Measurements from ENCODE around the gene ETV1. TPM values are rescaled to one million over a fixed set of nuclear protein-coding genes. Genes with fewer than 3 reads are reported as not detected.

Gene ETV1
- total RNA-seq, 3 donors from 2014 or later = 3.2 to 10.1 (median 5.6) TPM

DNA sequence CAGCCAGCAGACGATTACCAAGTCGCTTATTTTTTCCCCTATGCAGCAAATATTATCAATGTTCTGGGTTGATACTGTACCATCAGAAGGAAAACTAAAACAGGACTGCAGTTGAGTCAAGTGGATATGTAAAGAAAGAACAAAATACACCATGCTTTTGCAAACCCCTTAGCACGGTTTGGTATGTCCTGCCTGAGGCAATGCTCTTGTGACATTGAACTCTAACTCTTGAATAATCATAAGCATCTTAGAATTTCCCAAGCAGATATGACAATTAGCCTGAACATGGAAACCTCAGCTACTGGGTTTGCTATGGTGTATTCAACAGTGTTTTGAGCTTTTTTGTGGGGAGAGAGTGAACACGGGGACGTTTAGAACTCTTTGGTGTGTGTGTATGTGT is 107.4 kb downstream of the ETV1 start:
- H3K4me1 ChIP-seq = no peaks in the 10 kb centered on the region
- H3K4me3 ChIP-seq = no peak overlapping the region
- intact Hi-C loops (cut with DNase I; ENCODE audit: low total_unique reads) = no loop called here
- TF ChIP-seq, protein P1, sequence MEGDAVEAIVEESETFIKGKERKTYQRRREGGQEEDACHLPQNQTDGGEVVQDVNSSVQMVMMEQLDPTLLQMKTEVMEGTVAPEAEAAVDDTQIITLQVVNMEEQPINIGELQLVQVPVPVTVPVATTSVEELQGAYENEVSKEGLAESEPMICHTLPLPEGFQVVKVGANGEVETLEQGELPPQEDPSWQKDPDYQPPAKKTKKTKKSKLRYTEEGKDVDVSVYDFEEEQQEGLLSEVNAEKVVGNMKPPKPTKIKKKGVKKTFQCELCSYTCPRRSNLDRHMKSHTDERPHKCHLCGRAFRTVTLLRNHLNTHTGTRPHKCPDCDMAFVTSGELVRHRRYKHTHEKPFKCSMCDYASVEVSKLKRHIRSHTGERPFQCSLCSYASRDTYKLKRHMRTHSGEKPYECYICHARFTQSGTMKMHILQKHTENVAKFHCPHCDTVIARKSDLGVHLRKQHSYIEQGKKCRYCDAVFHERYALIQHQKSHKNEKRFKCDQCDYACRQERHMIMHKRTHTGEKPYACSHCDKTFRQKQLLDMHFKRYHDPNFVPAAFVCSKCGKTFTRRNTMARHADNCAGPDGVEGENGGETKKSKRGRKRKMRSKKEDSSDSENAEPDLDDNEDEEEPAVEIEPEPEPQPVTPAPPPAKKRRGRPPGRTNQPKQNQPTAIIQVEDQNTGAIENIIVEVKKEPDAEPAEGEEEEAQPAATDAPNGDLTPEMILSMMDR (IDR thresholded peaks at IDR 0.05) = no peak
- no peak for TF ChIP-seq POLR2A (IDR thresholded peaks at IDR 0.05)
- no peak for TF ChIP-seq POLR2AphosphoS5 (IDR thresholded peaks at IDR 0.05)
- H3K27ac ChIP-seq = no peak overlapping the region
- H3K36me3 ChIP-seq = no peaks in the 10 kb centered on the region
- DNase-seq (ENCODE audit: low spot score in 2 of 2) = no peak
- H3K27me3 ChIP-seq = no peaks in the 10 kb centered on the region
- no peaks in the 10 kb centered on the region for H3K9me3 ChIP-seq

DNA sequence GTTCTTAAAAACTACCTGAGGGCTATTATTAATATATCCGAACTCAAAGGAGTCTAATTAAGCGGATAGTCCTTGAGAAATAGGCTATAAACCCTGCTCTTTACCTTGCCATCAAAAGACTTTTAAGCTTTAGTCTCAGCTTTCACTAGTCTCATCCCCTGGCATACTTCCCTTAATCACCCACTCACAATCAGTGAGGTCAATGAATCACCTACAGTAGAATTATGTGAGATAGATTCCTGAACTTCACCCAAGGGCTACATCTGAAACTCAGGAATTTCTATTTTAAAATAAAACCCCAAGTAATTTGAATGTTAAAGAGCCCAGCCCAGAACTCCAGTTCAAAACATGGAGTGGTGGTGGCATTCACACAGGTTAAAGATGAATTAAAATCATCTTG is 108.7 kb downstream of the ETV1 start:
- no peaks in the 10 kb centered on the region for H3K36me3 ChIP-seq
- no peaks in the 10 kb centered on the region for H3K4me1 ChIP-seq
- intact Hi-C loops (cut with DNase I; ENCODE audit: low total_unique reads) = no loop called here
- TF ChIP-seq, protein P1 (IDR thresholded peaks at IDR 0.05) = no peak
- TF ChIP-seq POLR2A (IDR thresholded peaks at IDR 0.05) = no peak
- TF ChIP-seq POLR2AphosphoS5 (IDR thresholded peaks at IDR 0.05) = no peak
- no peak for DNase-seq (ENCODE audit: low spot score in 2 of 2)
- no peak overlapping the region for H3K4me3 ChIP-seq
- H3K9me3 ChIP-seq = no peaks in the 10 kb centered on the region
- no peaks in the 10 kb centered on the region for H3K27me3 ChIP-seq
- H3K27ac ChIP-seq = peak overlapping the region; percentile 57 to 58

DNA sequence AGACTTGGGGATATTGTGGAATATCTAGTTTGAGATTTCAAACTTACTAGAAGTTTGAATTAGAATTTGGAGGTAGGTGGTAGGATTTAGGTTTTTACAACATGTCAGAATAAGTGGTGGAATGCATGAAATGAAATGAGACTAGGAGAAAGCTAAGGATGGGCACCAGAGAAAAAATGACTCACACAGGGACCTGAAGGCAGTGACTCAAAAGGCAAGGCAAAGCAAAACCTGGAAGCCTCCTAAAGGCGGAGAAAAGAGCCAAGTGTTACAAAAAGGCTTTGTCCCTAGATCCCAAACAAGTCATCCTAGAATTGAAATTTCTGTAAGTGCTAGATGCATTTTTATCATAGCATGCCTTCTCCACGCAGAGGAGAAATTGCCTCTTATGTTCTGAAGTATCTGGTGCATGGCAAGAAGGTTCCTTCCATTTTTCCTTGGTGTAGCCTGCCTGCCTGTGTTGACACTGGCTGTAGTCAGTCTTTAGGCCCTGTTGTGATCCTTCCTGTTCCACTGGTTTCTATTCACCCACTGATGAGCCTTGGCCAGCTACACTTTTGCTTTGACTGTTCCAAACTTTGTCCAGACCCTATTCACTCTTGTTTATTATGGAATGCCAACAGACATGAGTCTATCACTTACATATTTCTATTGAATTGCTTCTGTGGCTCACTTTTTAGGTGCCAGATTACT is 109.3 kb downstream of the ETV1 start:
- no peak for TF ChIP-seq POLR2AphosphoS5 (IDR thresholded peaks at IDR 0.05)
- TF ChIP-seq POLR2A (IDR thresholded peaks at IDR 0.05) = no peak
- TF ChIP-seq, protein P1 (IDR thresholded peaks at IDR 0.05) = no peak
- no peaks in the 10 kb centered on the region for H3K27me3 ChIP-seq
- peak overlapping the region; percentile 57 to 58 for H3K27ac ChIP-seq
- no peak overlapping the region for H3K4me3 ChIP-seq
- H3K36me3 ChIP-seq = no peaks in the 10 kb centered on the region
- DNase-seq (ENCODE audit: low spot score in 2 of 2) = peak in 1 of 2 donors; percentile 25
- intact Hi-C loops (cut with DNase I; ENCODE audit: low total_unique reads) = no loop called here
- no peaks in the 10 kb centered on the region for H3K9me3 ChIP-seq
- no peaks in the 10 kb centered on the region for H3K4me1 ChIP-seq

DNA sequence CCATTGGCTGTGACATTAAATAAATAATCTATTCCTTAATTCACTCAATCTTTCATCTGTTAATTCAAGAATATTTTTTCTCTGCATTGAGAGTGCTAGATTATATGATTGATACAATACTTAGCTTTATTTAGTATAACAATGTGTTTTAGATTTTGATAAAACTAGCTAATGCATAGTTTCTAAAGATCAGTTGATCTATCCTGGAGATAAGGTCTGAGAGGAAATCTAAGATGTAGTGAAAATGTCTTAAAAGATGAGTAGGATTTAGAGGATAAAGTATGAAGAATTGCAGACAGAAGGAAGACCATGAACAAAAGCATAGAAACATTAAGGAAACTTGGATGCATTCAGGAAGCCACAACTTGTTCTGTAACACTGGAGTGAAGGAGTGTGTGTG is 110.3 kb downstream of the ETV1 start:
- no peak for TF ChIP-seq POLR2AphosphoS5 (IDR thresholded peaks at IDR 0.05)
- TF ChIP-seq POLR2A (IDR thresholded peaks at IDR 0.05) = no peak
- TF ChIP-seq, protein P1 (IDR thresholded peaks at IDR 0.05) = no peak
- H3K27me3 ChIP-seq = no peaks in the 10 kb centered on the region
- intact Hi-C loops (cut with DNase I; ENCODE audit: low total_unique reads) = no loop called here
- H3K4me1 ChIP-seq = no peaks in the 10 kb centered on the region
- no peak overlapping the region for H3K4me3 ChIP-seq
- H3K9me3 ChIP-seq = no peaks in the 10 kb centered on the region
- peak overlapping the region in 1 of 2 donors; percentile 52 for H3K27ac ChIP-seq
- DNase-seq (ENCODE audit: low spot score in 2 of 2) = no peak
- H3K36me3 ChIP-seq = no peaks in the 10 kb centered on the region

DNA sequence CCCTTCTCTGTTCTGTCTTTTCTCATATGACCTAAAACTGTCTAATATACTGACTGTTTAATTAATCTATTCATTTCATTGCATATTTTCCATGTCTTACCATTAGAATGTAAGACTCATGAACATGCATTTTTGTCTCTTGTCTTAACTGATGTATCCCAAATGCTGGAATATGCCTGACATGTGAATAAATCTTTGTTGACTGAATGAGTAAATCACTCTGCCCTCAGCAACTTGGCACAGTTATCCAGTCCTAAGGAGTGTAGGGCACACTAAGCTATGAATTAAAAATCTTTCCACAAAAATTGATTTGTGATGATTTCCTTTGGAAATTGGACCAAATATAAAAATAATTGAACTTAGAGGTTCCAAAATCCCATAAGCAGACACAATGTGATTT is 111.3 kb downstream of the ETV1 start:
- Histone ChIP-seq H3K36me3 (no peaks in the 10 kb centered on the region), H3K27me3 (no peaks in the 10 kb centered on the region), H3K27ac (no peak overlapping the region), H3K4me3 (no peak overlapping the region), H3K9me3 (no peaks in the 10 kb centered on the region), H3K4me1 (no peaks in the 10 kb centered on the region)
- intact Hi-C loops (cut with DNase I; ENCODE audit: low total_unique reads) = no loop called here
- TF ChIP-seq POLR2A (IDR thresholded peaks at IDR 0.05) = no peak
- no peak for TF ChIP-seq POLR2AphosphoS5 (IDR thresholded peaks at IDR 0.05)
- TF ChIP-seq, protein P1 (IDR thresholded peaks at IDR 0.05) = no peak
- DNase-seq (ENCODE audit: low spot score in 2 of 2) = no peak

All from breast epithelium (tissue), 4 donors.